ENCODE results near the gene GTF2H2C. TPM values are rescaled to one million over a fixed set of nuclear protein-coding genes. Genes with fewer than 3 reads are reported as not detected.
A peak's percentile ranks its signal among the peaks of the same experiment; 100 is the strongest.
"Not testable (repeated sequence)": the region's sequence is repeated elsewhere in the genome, so short reads cannot be mapped to it uniquely, and the experiment has no call there.

GTF2H2C gene
- total RNA-seq (ENCODE audit: unreplicated experiment), result 31.7 TPM
- long read RNA-seq, transcript GTF2H2C-210 (16 exons, 2,952 nt), result major isoform, 5 of 14 reads
- long read RNA-seq, partial matches to known transcripts, result 0 of 14 reads
- long read RNA-seq, other reads (novel, unspliced or antisense), result 8 of 14 reads

GRCh38 chr5:69559908-69560330 lies at the start of gene GTF2H2C:
Gene GTF2H2C (plus strand): TSS chr5:69560191. CDS start chr5:69565133, 4,942 bp downstream.
- not testable (repeated sequence) for H3K36me3 Mint-ChIP-seq (ENCODE audit: unreplicated experiment); H3K27me3 Mint-ChIP-seq (ENCODE audit: unreplicated experiment); H3K9me3 Mint-ChIP-seq (ENCODE audit: unreplicated experiment); H3K4me1 Mint-ChIP-seq (ENCODE audit: low read depth, unreplicated experiment)
- peak; percentile 67 for DNase-seq
- H3K4me3 Mint-ChIP-seq (ENCODE audit: unreplicated experiment), result peak within 1 kb of the TSS; percentile 95
- H3K27ac Mint-ChIP-seq (ENCODE audit: unreplicated experiment), result peak within 1 kb of the TSS; percentile 90

- Mint-ChIP-seq H3K9me3 (ENCODE audit: unreplicated experiment) (no peaks in the 10 kb centered on the region), H3K36me3 (ENCODE audit: unreplicated experiment) (no peaks in the 10 kb centered on the region), H3K4me1 (ENCODE audit: low read depth, unreplicated experiment) (no peaks in the 10 kb centered on the region), H3K27ac (ENCODE audit: unreplicated experiment) (no peak overlapping the region), H3K4me3 (ENCODE audit: unreplicated experiment) (no peak overlapping the region), H3K27me3 (ENCODE audit: unreplicated experiment) (peaks cover 2% of the 10 kb centered on the region)
- no peak for TF ChIP-seq CTCF (IDR thresholded peaks at IDR 0.05; ENCODE audit: partially characterized antibody, unreplicated experiment)
- no peak for DNase-seq
Measured at GRCh38 chr5:69510694-69511093, 49.3 kb upstream of the GTF2H2C start.

DNA sequence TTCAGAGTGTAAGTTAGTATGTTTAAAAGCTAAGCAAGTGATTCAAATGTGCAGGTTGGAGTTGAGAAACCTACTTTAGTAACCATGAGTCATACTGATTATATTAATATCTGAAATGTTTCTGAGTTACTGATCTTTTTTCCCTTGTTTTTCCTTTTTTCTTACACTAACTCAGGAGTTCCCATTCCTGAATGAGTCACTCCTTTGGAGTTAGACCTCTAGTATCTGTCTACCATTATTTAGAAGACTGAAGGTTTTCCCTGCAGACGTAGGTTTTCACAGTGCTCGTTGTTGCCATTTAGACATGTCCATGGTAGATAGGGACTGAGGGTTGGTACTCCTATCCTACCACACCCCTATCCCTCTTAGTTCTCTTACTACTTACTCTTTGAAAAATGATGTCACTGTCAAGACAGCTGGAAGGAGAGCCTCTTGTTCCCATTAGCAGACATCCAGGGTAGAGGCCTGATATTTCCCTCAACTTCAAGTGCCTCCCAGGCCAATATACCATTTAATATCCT lies 47.2 kb upstream of the GTF2H2C start:
- Mint-ChIP-seq H3K4me1 (ENCODE audit: low read depth, unreplicated experiment) (no peaks in the 10 kb centered on the region), H3K27ac (ENCODE audit: unreplicated experiment) (no peak overlapping the region)

GRCh38 chr5:69515570-69515969 lies 44.4 kb upstream of the GTF2H2C start:
- not testable (repeated sequence) for H3K4me3 Mint-ChIP-seq (ENCODE audit: unreplicated experiment); DNase-seq; H3K36me3 Mint-ChIP-seq (ENCODE audit: unreplicated experiment); H3K9me3 Mint-ChIP-seq (ENCODE audit: unreplicated experiment); H3K27ac Mint-ChIP-seq (ENCODE audit: unreplicated experiment); H3K4me1 Mint-ChIP-seq (ENCODE audit: low read depth, unreplicated experiment); H3K27me3 Mint-ChIP-seq (ENCODE audit: unreplicated experiment)

More for the DNA sequence above, 47.2 kb upstream of the GTF2H2C start:
- H3K4me3 Mint-ChIP-seq (ENCODE audit: unreplicated experiment), result no peak overlapping the region
- no peaks in the 10 kb centered on the region for H3K36me3 Mint-ChIP-seq (ENCODE audit: unreplicated experiment)
- peaks cover 2% of the 10 kb centered on the region for H3K9me3 Mint-ChIP-seq (ENCODE audit: unreplicated experiment)
- DNase-seq, result no peak
- TF ChIP-seq CTCF (IDR thresholded peaks at IDR 0.05; ENCODE audit: partially characterized antibody, unreplicated experiment), result no peak
- peaks cover 2% of the 10 kb centered on the region for H3K27me3 Mint-ChIP-seq (ENCODE audit: unreplicated experiment)

- peaks cover 2% of the 10 kb centered on the region for H3K9me3 Mint-ChIP-seq (ENCODE audit: unreplicated experiment)
- H3K4me3 Mint-ChIP-seq (ENCODE audit: unreplicated experiment), result no peak overlapping the region
- no peak for DNase-seq
Measured at GRCh38 chr5:69516769-69517168, 43.2 kb upstream of the GTF2H2C start.

More at GRCh38 chr5:69516769-69517168, 43.2 kb upstream of the GTF2H2C start:
- Mint-ChIP-seq H3K27me3 (ENCODE audit: unreplicated experiment) (peaks cover 5% of the 10 kb centered on the region), H3K36me3 (ENCODE audit: unreplicated experiment) (no peaks in the 10 kb centered on the region), H3K27ac (ENCODE audit: unreplicated experiment) (no peak overlapping the region), H3K4me1 (ENCODE audit: low read depth, unreplicated experiment) (no peaks in the 10 kb centered on the region)
- no peak for TF ChIP-seq CTCF (IDR thresholded peaks at IDR 0.05; ENCODE audit: partially characterized antibody, unreplicated experiment)
